Measurements from ENCODE around the gene ARHGDIG. TPM values are rescaled to one million over a fixed set of nuclear protein-coding genes. Genes with fewer than 3 reads are reported as not detected.

ARHGDIG gene
- total RNA-seq, 2 experiments from 2014 or later: not detected

GRCh38 chr16:293043-293775 is 12.8 kb downstream of the ARHGDIG start:
- ChIA-PET POLR2A (interaction anchor here (0.5 kb wide), 1 partner anchor 38 kb away, joined by 3 read pairs; no protein-coding TSS in a partner anchor), CTCF (ENCODE audit: unreplicated experiment) (no interaction called here)
- Histone ChIP-seq H3K9me2 (ENCODE audit: insufficient read depth, low read length) (no peaks in the 10 kb centered on the region), H3K4me3 (ENCODE audit: low read depth, low read length, poor library complexity, severe bottlenecking) (no peak overlapping the region), H3K4me1 (ENCODE audit: insufficient read depth, low read length, poor library complexity, severe bottlenecking) (no peaks in the 10 kb centered on the region), H3K9me3 (ENCODE audit: low read length) (no peaks in the 10 kb centered on the region), H4K20me1 (ENCODE audit: insufficient read depth, low read length) (no peaks in the 10 kb centered on the region), H3K36me3 (ENCODE audit: insufficient read depth, low read length) (peaks cover 4% of the 10 kb centered on the region; the same call in 1 of the 2 replicates), H3K4me2 (ENCODE audit: low read length) (no peak overlapping the region), H3K27ac (ENCODE audit: low read depth, low read length, poor library complexity, severe bottlenecking) (no peak overlapping the region), H3K79me2 (ENCODE audit: insufficient read depth, low read depth, low read length) (no peaks in the 10 kb centered on the region), H2AFZ (ENCODE audit: low read length) (no peak overlapping the region)
- BruUV-seq (replicated peaks): no TSS peak
- no peak for DNase-seq (ENCODE audit: low spot score)
- intact Hi-C loops (cut with micrococcal nuclease; ENCODE audit: unreplicated experiment): no loop called here
- TF ChIP-seq CTCF (conservative IDR thresholded peaks at IDR 0.05; ENCODE audit: low read length) (no peak), EZH2phosphoT487 (IDR thresholded peaks at IDR 0.05; ENCODE audit: borderline replicate concordance, low read depth, low read length) (no peak)

GRCh38 chr16:296276-296675 is 15.9 kb downstream of the ARHGDIG start:
- no peak overlapping the region for H3K4me3 ChIP-seq (ENCODE audit: low read depth, low read length, poor library complexity, severe bottlenecking)
- no peak overlapping the region for H2AFZ ChIP-seq (ENCODE audit: low read length)
- CTCF ChIA-PET (ENCODE audit: unreplicated experiment): no interaction called here
- H3K9me2 ChIP-seq (ENCODE audit: insufficient read depth, low read length): no peaks in the 10 kb centered on the region
- intact Hi-C loops (cut with micrococcal nuclease; ENCODE audit: unreplicated experiment): no loop called here
- H3K27ac ChIP-seq (ENCODE audit: low read depth, low read length, poor library complexity, severe bottlenecking): no peak overlapping the region
- DNase-seq (ENCODE audit: low spot score): no peak
- no peaks in the 10 kb centered on the region for H3K9me3 ChIP-seq (ENCODE audit: low read length)
- H3K4me1 ChIP-seq (ENCODE audit: insufficient read depth, low read length, poor library complexity, severe bottlenecking): no peaks in the 10 kb centered on the region
- H3K4me2 ChIP-seq (ENCODE audit: low read length): no peak overlapping the region
- POLR2A ChIA-PET: no interaction called here
- no peaks in the 10 kb centered on the region for H4K20me1 ChIP-seq (ENCODE audit: insufficient read depth, low read length)
- no peak for TF ChIP-seq EZH2phosphoT487 (IDR thresholded peaks at IDR 0.05; ENCODE audit: borderline replicate concordance, low read depth, low read length)
- TF ChIP-seq CTCF (conservative IDR thresholded peaks at IDR 0.05; ENCODE audit: low read length): no peak
- H3K79me2 ChIP-seq (ENCODE audit: insufficient read depth, low read depth, low read length): no peaks in the 10 kb centered on the region
- H3K36me3 ChIP-seq (ENCODE audit: insufficient read depth, low read length): 0 out of 2 replicates have a peak, but pooled peaks cover 4% of the 10 kb centered on the region
- no TSS peak for BruUV-seq (replicated peaks)

GRCh38 chr16:296806-297510 is 16.6 kb downstream of the ARHGDIG start:
- H3K4me3 ChIP-seq (ENCODE audit: low read depth, low read length, poor library complexity, severe bottlenecking): no peak overlapping the region
- H4K20me1 ChIP-seq (ENCODE audit: insufficient read depth, low read length): no peaks in the 10 kb centered on the region
- no peaks in the 10 kb centered on the region for H3K9me3 ChIP-seq (ENCODE audit: low read length)
- H3K27ac ChIP-seq (ENCODE audit: low read depth, low read length, poor library complexity, severe bottlenecking): no peak overlapping the region
- H3K4me1 ChIP-seq (ENCODE audit: insufficient read depth, low read length, poor library complexity, severe bottlenecking): no peaks in the 10 kb centered on the region
- CTCF ChIA-PET (ENCODE audit: unreplicated experiment): no interaction called here
- H3K36me3 ChIP-seq (ENCODE audit: insufficient read depth, low read length): 0 out of 2 replicates have a peak, but pooled peaks cover 4% of the 10 kb centered on the region
- no peak overlapping the region for H2AFZ ChIP-seq (ENCODE audit: low read length)
- no peaks in the 10 kb centered on the region for H3K9me2 ChIP-seq (ENCODE audit: insufficient read depth, low read length)
- DNase-seq (ENCODE audit: low spot score): no peak
- intact Hi-C loops (cut with micrococcal nuclease; ENCODE audit: unreplicated experiment): no loop called here
- POLR2A ChIA-PET: no interaction called here
- BruUV-seq (replicated peaks): no TSS peak
- no peaks in the 10 kb centered on the region for H3K79me2 ChIP-seq (ENCODE audit: insufficient read depth, low read depth, low read length)
- H3K4me2 ChIP-seq (ENCODE audit: low read length): no peak overlapping the region
- TF ChIP-seq CTCF (conservative IDR thresholded peaks at IDR 0.05; ENCODE audit: low read length): no peak
- TF ChIP-seq EZH2phosphoT487 (IDR thresholded peaks at IDR 0.05; ENCODE audit: borderline replicate concordance, low read depth, low read length): no peak
